ENCODE results near the gene KCNS1. TPM values are rescaled to one million over a fixed set of nuclear protein-coding genes. Genes with fewer than 3 reads are reported as not detected.

The KCNS1 gene
- polyA plus RNA-seq, 2 of the 4 experiments (the other 2 are of a cell fraction): not detected

DNA sequence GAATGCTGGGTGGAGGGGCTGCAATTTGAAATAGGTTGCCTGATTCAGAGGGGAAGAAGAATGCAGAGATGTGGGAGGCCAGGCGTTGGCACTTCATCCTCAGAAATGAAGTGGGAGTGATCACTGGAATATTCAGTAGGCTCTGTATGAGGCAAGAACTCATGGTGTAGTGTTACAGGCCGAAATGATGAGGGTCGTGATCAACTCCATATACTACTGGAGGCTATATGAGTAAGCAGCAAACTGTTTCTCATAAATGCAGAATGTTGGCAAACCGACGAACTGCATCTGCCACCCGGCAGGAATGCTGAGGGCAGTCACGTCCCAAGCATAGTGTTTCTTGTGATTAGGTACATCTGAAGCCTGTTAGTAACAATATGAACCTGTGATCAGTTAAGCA is 12.7 kb downstream of the KCNS1 start:
- H3K9me3 ChIP-seq: no peaks in the 10 kb centered on the region
- H3K4me1 ChIP-seq: no peaks in the 10 kb centered on the region
- no peak for ATAC-seq
- ChIA-PET CTCF (interaction anchor here (0.7 to 3.1 kb wide), 5 partner anchors 8 to 45 kb away, joined by 3 to 21 read pairs (median 4); no protein-coding TSS in a partner anchor), POLR2A (no interaction called here)
- no peak for TF ChIP-seq MAFK (IDR thresholded peaks at IDR 0.05; ENCODE audit: partially characterized antibody)
- TF ChIP-seq MAZ (IDR thresholded peaks at IDR 0.05; ENCODE audit: borderline replicate concordance, low read depth, low read length): no peak
- no peak for TF ChIP-seq EHF (CRISPR knock-in tag; IDR thresholded peaks at IDR 0.05)
- TF ChIP-seq JUNB (IDR thresholded peaks at IDR 0.05): no peak
- TF ChIP-seq, protein P1, sequence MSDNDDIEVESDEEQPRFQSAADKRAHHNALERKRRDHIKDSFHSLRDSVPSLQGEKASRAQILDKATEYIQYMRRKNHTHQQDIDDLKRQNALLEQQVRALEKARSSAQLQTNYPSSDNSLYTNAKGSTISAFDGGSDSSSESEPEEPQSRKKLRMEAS (IDR thresholded peaks at IDR 0.05): no peak
- no peak for TF ChIP-seq FOXS1 (CRISPR knock-in tag; IDR thresholded peaks at IDR 0.05)
- no peak for TF ChIP-seq MYC (IDR thresholded peaks at IDR 0.05; ENCODE audit: borderline replicate concordance, low read length)
- TF ChIP-seq NPAS2 (CRISPR knock-in tag; IDR thresholded peaks at IDR 0.05; ENCODE audit: borderline replicate concordance): no peak
- no peak for TF ChIP-seq NFE2L2 (conservative IDR thresholded peaks at IDR 0.05; ENCODE audit: low read length)
- no peak for TF ChIP-seq CHD2 (IDR thresholded peaks at IDR 0.05; ENCODE audit: low read length, partially characterized antibody)
- no peak overlapping the region for H3K4me3 ChIP-seq
- WGBS (ENCODE audit: missing lambda C conversion rate): 87% methylated on average over 7 of the region's 7 CpGs
- no peak for DNase-seq (ENCODE audit: low read depth in 1 of 2, low spot score in 1 of 2)
- FAIRE-seq: no peak
- H3K4me2 ChIP-seq: no peak overlapping the region
- no peak overlapping the region for H3K27ac ChIP-seq

DNA sequence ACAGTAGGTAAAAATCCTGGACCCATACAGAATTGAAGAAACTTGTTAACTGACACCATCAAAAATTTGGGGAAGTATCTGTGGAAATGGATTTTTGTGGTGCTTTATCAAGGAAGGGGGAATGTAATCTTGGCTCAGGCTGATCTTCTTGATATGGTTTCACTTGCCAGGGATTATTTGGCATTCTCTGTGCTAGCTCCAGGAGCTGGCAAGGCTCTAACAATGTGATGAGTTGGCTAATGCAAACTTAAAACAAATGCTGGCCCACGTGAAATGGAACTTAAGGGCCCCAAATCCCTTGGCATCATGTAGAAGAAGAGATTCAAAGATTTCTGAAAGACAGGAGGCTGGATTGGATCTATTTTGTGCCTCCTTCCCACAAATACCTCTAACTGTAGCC is 13.1 kb downstream of the KCNS1 start:
- TF ChIP-seq ESRRA (IDR thresholded peaks at IDR 0.05; ENCODE audit: borderline replicate concordance, low read length) (no peak), EHMT2 (IDR thresholded peaks at IDR 0.05; ENCODE audit: low read depth) (no peak), MYC (IDR thresholded peaks at IDR 0.05; ENCODE audit: borderline replicate concordance, low read length) (no peak), FOSB (CRISPR knock-in tag; IDR thresholded peaks at IDR 0.05) (no peak), MAFK (IDR thresholded peaks at IDR 0.05; ENCODE audit: partially characterized antibody) (no peak), ZFP36 (IDR thresholded peaks at IDR 0.05; ENCODE audit: borderline replicate concordance, partially characterized antibody) (no peak)
- WGBS (ENCODE audit: missing lambda C conversion rate): 88% methylated on average over 1 of the region's 1 CpG
- no peaks in the 10 kb centered on the region for H3K4me1 ChIP-seq
- ChIA-PET CTCF (interaction anchor here (1.0 to 3.1 kb wide), 4 partner anchors 8 to 203 kb away, joined by 3 to 21 read pairs (median 4); no protein-coding TSS in a partner anchor), POLR2A (no interaction called here)
- ATAC-seq: no peak
- FAIRE-seq: no peak
- no peak overlapping the region for H3K27ac ChIP-seq
- no peak overlapping the region for H3K4me2 ChIP-seq
- H3K9me3 ChIP-seq: peaks cover under 1% of the 10 kb centered on the region; the same call in 1 of the 3 replicates
- H3K4me3 ChIP-seq: no peak overlapping the region
- DNase-seq (ENCODE audit: low read depth in 1 of 2, low spot score in 1 of 2): no peak

- Histone ChIP-seq H3K4me3 (no peak overlapping the region), H3K27ac (no peak overlapping the region), H3K4me1 (no peaks in the 10 kb centered on the region), H3K9me3 (peaks cover 6% of the 10 kb centered on the region; the same call in 2 of the 3 replicates), H3K4me2 (no peak overlapping the region)
- FAIRE-seq: no peak
- TF ChIP-seq USF2 (IDR thresholded peaks at IDR 0.05) (no peak), NR3C1 (IDR thresholded peaks at IDR 0.05) (no peak), KDM5A (IDR thresholded peaks at IDR 0.05) (no peak), HEYL (CRISPR knock-in tag; IDR thresholded peaks at IDR 0.05) (no peak), PHF8 (IDR thresholded peaks at IDR 0.05; ENCODE audit: borderline replicate concordance, low read depth) (no peak), HOXA7 (CRISPR knock-in tag; IDR thresholded peaks at IDR 0.05) (no peak), NPAS2 (CRISPR knock-in tag; IDR thresholded peaks at IDR 0.05; ENCODE audit: borderline replicate concordance) (no peak), EHMT2 (IDR thresholded peaks at IDR 0.05; ENCODE audit: low read depth) (no peak), SREBF2 (IDR thresholded peaks at IDR 0.05) (no peak), BCL3 (IDR thresholded peaks at IDR 0.05) (no peak), ZSCAN20 (CRISPR knock-in tag; IDR thresholded peaks at IDR 0.05) (no peak), CHD2 (IDR thresholded peaks at IDR 0.05; ENCODE audit: low read length, partially characterized antibody) (no peak)
- TF ChIP-seq, protein P1 (IDR thresholded peaks at IDR 0.05): no peak
- ATAC-seq: no peak
- 77% methylated on average over 3 of the region's 3 CpGs for WGBS (ENCODE audit: missing lambda C conversion rate)
- no peak for DNase-seq (ENCODE audit: low read depth in 1 of 2, low spot score in 1 of 2)
- CTCF ChIA-PET: interaction anchor here (0.8 to 3.1 kb wide), 7 partner anchors 8 to 204 kb away, joined by 3 to 21 read pairs (median 3); no protein-coding TSS in a partner anchor
- POLR2A ChIA-PET: no interaction called here
Measured at GRCh38 chr20:45087097-45087790, 13.7 kb downstream of the KCNS1 start.

All from A549 (cell line).